Stimulated activated CD8-positive, alpha-beta memory T cell treated with anti-CD3 and anti-CD28 coated beads, Interleukin-7, amount 100 ng/mL, for 4 hours (primary cell): ENCODE data around the gene WDR48.

ENCODE experiments used
- DNase-seq, 2 donors: peaks; one replicate each; pipeline ENCODE4 v3.0.0-alpha.2; 2020; ENCODE audit warnings: low read depth in 2 of 2

WDR48 gene

DNA sequence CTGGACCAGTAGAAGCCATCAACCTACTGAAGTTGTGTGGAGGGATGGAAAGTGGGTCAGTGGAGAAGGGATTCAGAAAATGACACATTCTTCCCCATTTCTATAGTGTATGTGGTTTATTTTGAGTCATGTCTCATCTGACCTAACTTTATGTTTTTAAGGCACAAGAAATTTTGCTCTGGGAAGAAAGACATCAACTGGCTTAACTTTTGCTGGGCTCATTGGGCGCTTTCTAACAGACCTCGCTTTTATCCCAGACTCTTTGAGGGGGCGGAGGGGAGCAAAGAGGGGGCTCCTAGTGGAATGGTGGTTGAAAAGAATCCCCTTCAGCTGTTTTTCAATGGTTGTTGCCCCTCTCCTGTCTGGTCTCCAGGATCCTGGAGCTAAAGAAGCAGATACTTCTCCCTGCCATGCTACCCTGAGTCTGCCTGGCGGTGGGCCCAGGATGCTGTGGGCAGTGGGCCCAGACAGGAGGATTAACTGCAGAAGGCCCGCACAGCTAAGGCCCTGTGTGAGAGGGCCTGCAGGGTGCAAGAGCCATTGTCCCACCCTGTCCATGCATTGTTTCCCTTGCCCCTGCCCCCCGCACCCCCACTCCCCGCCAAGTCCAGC is 87.1 kb downstream of the WDR48 start:
- no peak for DNase-seq

DNA sequence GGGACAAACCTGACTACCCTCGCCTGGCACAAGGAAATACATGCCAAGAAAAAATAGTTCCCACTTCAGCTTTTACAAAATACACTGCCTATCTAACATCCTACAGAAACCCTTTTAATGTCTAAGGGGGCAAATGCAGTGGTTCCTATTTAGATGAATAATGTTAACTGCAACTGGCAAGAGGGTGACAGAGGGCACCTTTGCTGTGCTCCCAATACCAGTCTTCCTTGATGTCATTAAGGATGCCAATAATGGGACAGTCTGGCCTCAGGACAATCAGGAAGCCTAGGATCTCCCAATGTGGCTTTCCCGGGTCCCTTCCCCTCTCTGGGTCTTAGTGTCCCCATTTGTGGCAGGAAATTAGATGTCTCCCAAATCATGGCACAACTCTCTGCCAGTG is 87.6 kb downstream of the WDR48 start:
- no peak for DNase-seq

- DNase-seq, result no peak
Observed at GRCh38 chr3:39140341-39140971, 88.6 kb downstream of the WDR48 start.

DNA sequence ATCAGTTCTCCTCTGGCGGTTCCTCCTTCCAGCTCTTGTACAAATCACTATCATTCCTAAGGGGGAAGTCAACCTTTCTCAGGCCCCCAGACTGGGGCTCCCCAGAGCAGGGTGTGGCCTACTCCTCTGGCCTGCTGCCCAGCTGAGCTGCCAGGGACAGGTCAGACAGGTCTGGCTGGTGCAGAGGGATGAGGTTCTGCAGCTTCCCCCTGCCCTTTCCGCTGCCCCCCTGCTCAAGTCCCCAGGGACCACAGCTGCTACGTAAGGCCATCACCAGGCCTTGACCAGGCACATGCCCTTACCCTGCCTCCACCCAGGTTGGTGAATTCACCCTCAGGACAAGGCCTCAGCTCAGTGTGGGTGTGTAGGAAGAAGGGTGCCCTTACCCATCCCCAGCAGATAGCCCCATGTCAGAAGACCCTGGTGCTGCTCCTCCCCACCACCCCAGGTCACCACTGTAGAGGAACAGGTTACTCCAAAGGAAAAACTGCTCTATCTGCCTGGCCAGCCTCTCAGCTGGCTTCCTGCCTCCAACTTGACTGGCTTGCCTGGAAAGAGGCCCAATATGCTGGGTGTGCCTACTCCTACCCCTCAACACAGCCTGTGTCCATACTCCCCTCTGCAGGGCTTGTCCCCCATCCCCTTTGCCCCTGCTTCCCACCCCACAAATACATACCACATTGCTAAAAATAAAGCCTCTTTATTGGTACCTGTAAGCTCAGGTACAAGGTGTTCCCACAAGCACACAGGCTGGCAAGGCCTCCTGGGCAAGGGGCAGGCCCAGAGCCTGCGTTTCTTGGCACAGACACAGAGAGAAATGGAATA is 89.6 kb downstream of the WDR48 start:
- no peak for DNase-seq

GRCh38 chr3:39142067-39142466 is 90.3 kb downstream of the WDR48 start:
- DNase-seq, result no peak

GRCh38 chr3:39143051-39143885 is 91.5 kb downstream of the WDR48 start:
- no peak for DNase-seq

DNA sequence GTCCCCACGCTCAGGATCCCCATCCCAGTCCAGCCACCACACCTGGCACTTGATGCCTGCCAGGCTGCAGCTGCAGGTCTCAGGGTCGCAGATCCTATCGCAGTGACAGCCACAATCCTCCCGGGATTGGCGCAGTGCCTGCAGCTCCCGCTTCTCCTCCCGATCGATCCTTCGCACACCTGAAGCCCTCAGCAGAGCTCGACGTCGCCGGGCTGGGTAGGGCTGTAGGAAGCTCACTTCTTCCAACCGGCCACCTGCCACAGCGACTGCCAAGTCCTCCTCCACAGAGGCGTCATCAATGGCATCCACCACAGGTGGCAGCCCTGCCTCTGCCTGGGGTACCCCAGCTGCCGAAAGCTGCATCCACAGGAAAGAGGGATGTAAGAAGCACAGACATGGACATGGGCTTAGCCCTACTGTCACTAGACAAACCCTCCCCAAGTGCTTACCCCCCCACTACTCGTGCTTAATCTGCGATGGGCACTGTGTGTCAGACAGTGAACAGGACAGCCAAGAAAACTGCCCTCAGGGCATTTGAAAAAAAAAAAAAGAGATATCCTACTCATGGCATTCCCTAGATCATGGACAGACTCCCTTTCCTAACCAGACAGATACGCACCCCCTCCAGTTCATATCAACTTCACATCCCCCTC is 92.4 kb downstream of the WDR48 start:
- no peak for DNase-seq

GRCh38 chr3:39144748-39145380 is 93.0 kb downstream of the WDR48 start:
- no peak for DNase-seq

DNA sequence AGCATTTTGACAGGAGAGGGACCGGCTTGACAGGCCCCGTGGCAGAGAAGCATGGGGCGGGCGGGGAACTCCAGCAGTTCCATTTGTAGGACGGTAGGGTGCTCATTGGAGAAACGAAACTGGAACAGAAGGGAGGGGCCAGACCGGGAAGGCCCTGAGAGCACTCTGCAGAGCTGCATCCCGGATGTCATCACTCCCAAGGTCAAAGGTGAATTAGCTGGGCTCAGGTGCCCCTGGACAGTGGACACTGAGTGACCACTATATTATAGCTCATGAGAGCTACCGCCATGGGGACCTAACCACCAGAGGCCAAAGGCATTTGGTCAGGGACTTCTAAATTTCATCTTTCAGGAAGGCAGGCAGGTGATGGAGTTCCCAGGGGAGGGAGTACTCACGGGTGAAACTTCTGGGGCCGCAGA is 94.3 kb downstream of the WDR48 start:
- DNase-seq, result no peak
